ENCODE results near the gene KLHL10. TPM values are rescaled to one million over a fixed set of nuclear protein-coding genes. Genes with fewer than 3 reads are reported as not detected.

The KLHL10 gene
- total and polyA plus RNA-seq, 2 of the 13 experiments (the other 11 are each of a cell fraction or from before 2014, with no cell fraction given): 0.04 to 0.08 TPM

GRCh38 chr17:41812381-41813151 is 25.1 kb upstream of the KLHL10 start, which contains the start of gene FKBP10 (continued):
- TF ChIP-seq ZBTB10 (CRISPR knock-in tag; IDR thresholded peaks at IDR 0.05; ENCODE audit: borderline replicate concordance): no peak
- TF ChIP-seq BRD4 (CRISPR knock-in tag; IDR thresholded peaks at IDR 0.05): no peak; the same call in 1 of the 2 replicates
- no peak for TF ChIP-seq POLR2AphosphoS2 (IDR thresholded peaks at IDR 0.05; ENCODE audit: low read depth, low read length)
- TF ChIP-seq ZBTB37 (CRISPR knock-in tag; IDR thresholded peaks at IDR 0.05): no peak
- TF ChIP-seq DZIP1 (CRISPR knock-in tag; IDR thresholded peaks at IDR 0.05): no peak
- no peak for TF ChIP-seq PLSCR1 (CRISPR knock-in tag; IDR thresholded peaks at IDR 0.05; ENCODE audit: borderline replicate concordance)
- TF ChIP-seq JUNB (CRISPR knock-in tag; IDR thresholded peaks at IDR 0.05; ENCODE audit: borderline replicate concordance): no peak; the same call in 1 of the 2 replicates
- no peak for TF ChIP-seq ZNF598 (CRISPR knock-in tag; IDR thresholded peaks at IDR 0.05; ENCODE audit: borderline replicate concordance)
- peak; percentile 71 for TF ChIP-seq ZNF761 (CRISPR knock-in tag; conservative IDR thresholded peaks at IDR 0.05)
- TF ChIP-seq HCFC1 (IDR thresholded peaks at IDR 0.05; ENCODE audit: low read depth, low read length): no peak
- TF ChIP-seq CHCHD3 (CRISPR knock-in tag; IDR thresholded peaks at IDR 0.05): no peak
- TF ChIP-seq ZNF687 (CRISPR knock-in tag; IDR thresholded peaks at IDR 0.05): peak; percentile 51
- TF ChIP-seq RARA (CRISPR knock-in tag; IDR thresholded peaks at IDR 0.05): no peak
- no peak; the same call in 1 of the 2 replicates for TF ChIP-seq ZNF570 (CRISPR knock-in tag; IDR thresholded peaks at IDR 0.05; ENCODE audit: borderline replicate concordance)
- no peak; the same call in 1 of the 2 replicates for TF ChIP-seq ZNF292 (CRISPR knock-in tag; IDR thresholded peaks at IDR 0.05; ENCODE audit: borderline replicate concordance, low read depth)
- no peak for TF ChIP-seq HHEX (CRISPR knock-in tag; IDR thresholded peaks at IDR 0.05)
